HepG2 (cell line): Measurements from ENCODE around the gene TM4SF5. TPM values are rescaled to one million over a fixed set of nuclear protein-coding genes. Genes with fewer than 3 reads are reported as not detected.

ENCODE experiments used
- AGO2 ChIP-seq: fragments of 200-400 bp; formaldehyde crosslinking; optimal IDR thresholded peaks from 2 replicates; pipeline ENCODE3; 2017; ENCODE audit warnings: mild to moderate bottlenecking, low read depth, low read length, moderate library complexity
- CBX5 ChIP-seq: sonication (generic); formaldehyde crosslinking; IDR thresholded peaks from 2 replicates; pipeline ENCODE4 v1.4.0; 2020; ENCODE audit warnings: missing genetic modification reagents, borderline replicate concordance
- MBNL3 ChIP-seq: fragments of 250-450 bp; sonication (Bioruptor Pico); conservative IDR thresholded peaks from 2 replicates; pipeline ENCODE4 v1.8.0; 2022; ENCODE audit warnings: mild to moderate bottlenecking, inconsistent platforms
- MXD4 ChIP-seq: IDR thresholded peaks from 2 replicates; pipeline ENCODE4 v1.6.1; 2016; ENCODE audit warnings: mild to moderate bottlenecking, missing biosample characterization, missing genetic modification reagents
- MYC ChIP-seq: sonication (generic); formaldehyde crosslinking; IDR thresholded peaks from 2 replicates; pipeline ENCODE4 v1.9.0; 2021; ENCODE audit warnings: missing genetic modification reagents, borderline replicate concordance
- PPARG ChIP-seq: conservative IDR thresholded peaks from 2 replicates; pipeline ENCODE4 v1.6.1; 2016; ENCODE audit warnings: missing biosample characterization, missing genetic modification reagents
- SMARCE1 ChIP-seq: fragments of 450-650 bp; IDR thresholded peaks from 2 replicates; pipeline ENCODE4 v1.6.1; 2017; ENCODE audit warnings: borderline replicate concordance
- SP5 ChIP-seq: IDR thresholded peaks from 2 replicates; pipeline ENCODE4 v1.6.1; 2016; ENCODE audit warnings: low read depth, borderline replicate concordance
- TCF7 ChIP-seq: sonication (generic); IDR thresholded peaks from 2 replicates; pipeline ENCODE4 v1.6.1; 2016; ENCODE audit warnings: antibody characterized with exemption, low read depth
- ZBTB20 ChIP-seq: sonication (generic); formaldehyde crosslinking; IDR thresholded peaks from 2 replicates; pipeline ENCODE4 v1.8.1; 2023; ENCODE audit warnings: missing genetic modification reagents, low read depth, mild to moderate bottlenecking, borderline replicate concordance
- ZFP41 ChIP-seq: sonication (generic); formaldehyde crosslinking; IDR thresholded peaks from 2 replicates; pipeline ENCODE4 v1.4.0; 2020; ENCODE audit warnings: mild to moderate bottlenecking, missing genetic modification reagents, borderline replicate concordance
- ZFP82 ChIP-seq: sonication (generic); formaldehyde crosslinking; IDR thresholded peaks from 2 replicates; pipeline ENCODE4 v1.5.1; 2020; ENCODE audit warnings: mild to moderate bottlenecking, missing genetic modification reagents, borderline replicate concordance
- ZNF34 ChIP-seq: sonication (generic); formaldehyde crosslinking; IDR thresholded peaks from 2 replicates; pipeline ENCODE4 v1.4.0; 2020; ENCODE audit warnings: mild to moderate bottlenecking, missing genetic modification reagents, borderline replicate concordance
- ZNF678 ChIP-seq: sonication (generic); formaldehyde crosslinking; IDR thresholded peaks from 2 replicates; pipeline ENCODE4 v1.4.0; 2020; ENCODE audit warnings: mild to moderate bottlenecking, missing genetic modification reagents
- ZNF773 ChIP-seq: sonication (generic); formaldehyde crosslinking; IDR thresholded peaks from 2 replicates; pipeline ENCODE4 v1.4.0; 2020; ENCODE audit warnings: missing genetic modification reagents, borderline replicate concordance
- polyA plus RNA-seq, 8 experiments: library from polyadenylated mRNA; depleted of rRNA in 3 of 8; stranded (reverse) in 7 of 8; unstranded in 1 of 8; fragments of >200 nt; fragmentation: Illumina TruSeq in 4 of 8; extraction: Trizol in 4 of 8; gene quantifications; 2 replicates each; pipeline versions ENCODE4 v1.2.1 to v1.2.3, GENCODE V29; 2011 to 2016; ENCODE audit warnings: low read depth in 4 of 8, missing spikeins in 1 of 8, mixed read lengths in 1 of 8; ENCODE audit not compliant: insufficient read depth in 1 of 8
- total RNA-seq, 5 experiments: library from RNA; depleted of rRNA; stranded (reverse); fragments of >200 nt; fragmentation: Illumina TruSeq; extraction: Trizol; gene quantifications; 2 replicates each; pipeline ENCODE4 v1.2.3, GENCODE V29; 2016; ENCODE audit warnings: low read depth in 1 of 5
- TF ChIP-seq, protein P1 (sequence below): sonication (generic); formaldehyde crosslinking; IDR thresholded peaks from 2 replicates; pipeline ENCODE4 v1.4.0; 2020; ENCODE audit warnings: mild to moderate bottlenecking, missing genetic modification reagents, borderline replicate concordance
- TF ChIP-seq, protein P2 (sequence below): sonication (generic); formaldehyde crosslinking; IDR thresholded peaks from 2 replicates; pipeline ENCODE4 v1.8.0; 2022; ENCODE audit warnings: missing genetic modification reagents, mild to moderate bottlenecking, moderate library complexity, borderline replicate concordance
- TF ChIP-seq, protein P3 (sequence below): sonication (generic); formaldehyde crosslinking; IDR thresholded peaks from 2 replicates; pipeline ENCODE4 v1.4.0; 2020; ENCODE audit warnings: mild to moderate bottlenecking, missing genetic modification reagents
- TF ChIP-seq, protein P4 (sequence below): sonication (generic); formaldehyde crosslinking; conservative IDR thresholded peaks from 2 replicates; pipeline ENCODE4 v1.8.0; 2022; ENCODE audit warnings: mild to moderate bottlenecking, moderate library complexity, missing genetic modification reagents

Gene TM4SF5
- total and polyA plus RNA-seq, 2 of the 13 experiments (the other 11 are each of a cell fraction or from before 2014, with no cell fraction given), result 30.1 to 126 TPM

DNA sequence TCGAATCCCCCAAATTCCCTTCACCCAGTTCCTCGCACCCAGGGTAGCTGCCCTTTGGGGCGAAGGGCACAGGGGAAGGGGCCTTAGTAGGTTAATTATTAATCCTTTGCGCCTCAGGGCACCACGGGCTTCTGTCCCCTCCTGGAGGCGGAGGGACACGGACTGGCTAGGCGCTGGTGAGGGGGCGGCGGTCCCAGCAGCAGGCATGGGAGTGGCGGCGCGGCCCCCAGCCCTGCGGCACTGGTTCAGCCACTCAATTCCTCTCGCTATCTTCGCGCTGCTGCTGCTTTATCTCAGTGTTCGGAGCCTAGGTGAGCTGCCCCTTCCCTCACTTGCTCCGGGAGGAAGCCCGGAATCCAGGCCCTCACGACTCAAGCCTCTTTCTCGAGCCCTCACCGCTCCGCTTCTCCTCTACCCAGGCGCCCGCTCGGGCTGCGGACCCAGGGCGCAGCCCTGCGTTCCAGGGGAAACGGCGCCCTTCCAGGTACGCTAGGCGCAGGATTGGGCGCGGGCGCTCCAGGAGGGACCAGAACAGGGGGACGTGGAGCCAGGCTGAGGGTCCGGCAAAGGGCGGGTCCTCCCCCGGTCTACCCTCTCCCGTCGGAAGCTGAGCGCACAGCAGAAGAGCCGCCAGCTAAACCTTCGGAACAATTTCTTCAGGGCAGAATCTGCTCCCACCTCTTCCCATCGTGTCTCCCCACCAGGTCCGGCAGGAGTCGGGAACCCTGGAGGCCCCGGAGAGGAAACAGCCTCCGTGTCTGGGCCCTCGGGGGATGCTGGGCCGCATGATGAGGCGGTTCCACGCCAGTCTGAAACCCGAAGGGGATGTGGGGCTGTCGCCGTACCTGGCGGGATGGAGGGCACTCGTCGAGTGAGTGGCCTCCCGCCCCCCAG lies 17.4 kb downstream of the TM4SF5 start, which contains the start of gene GLTPD2 (continued):
- TF ChIP-seq MBNL3 (CRISPR knock-in tag), result no peak
- peak; percentile 44; the same call in 1 of the 2 replicates for TF ChIP-seq CBX5 (CRISPR knock-in tag)
- TF ChIP-seq SMARCE1, result no peak
- TF ChIP-seq ZFP82, result no peak; the same call in 1 of the 2 replicates
- TF ChIP-seq, protein P1, sequence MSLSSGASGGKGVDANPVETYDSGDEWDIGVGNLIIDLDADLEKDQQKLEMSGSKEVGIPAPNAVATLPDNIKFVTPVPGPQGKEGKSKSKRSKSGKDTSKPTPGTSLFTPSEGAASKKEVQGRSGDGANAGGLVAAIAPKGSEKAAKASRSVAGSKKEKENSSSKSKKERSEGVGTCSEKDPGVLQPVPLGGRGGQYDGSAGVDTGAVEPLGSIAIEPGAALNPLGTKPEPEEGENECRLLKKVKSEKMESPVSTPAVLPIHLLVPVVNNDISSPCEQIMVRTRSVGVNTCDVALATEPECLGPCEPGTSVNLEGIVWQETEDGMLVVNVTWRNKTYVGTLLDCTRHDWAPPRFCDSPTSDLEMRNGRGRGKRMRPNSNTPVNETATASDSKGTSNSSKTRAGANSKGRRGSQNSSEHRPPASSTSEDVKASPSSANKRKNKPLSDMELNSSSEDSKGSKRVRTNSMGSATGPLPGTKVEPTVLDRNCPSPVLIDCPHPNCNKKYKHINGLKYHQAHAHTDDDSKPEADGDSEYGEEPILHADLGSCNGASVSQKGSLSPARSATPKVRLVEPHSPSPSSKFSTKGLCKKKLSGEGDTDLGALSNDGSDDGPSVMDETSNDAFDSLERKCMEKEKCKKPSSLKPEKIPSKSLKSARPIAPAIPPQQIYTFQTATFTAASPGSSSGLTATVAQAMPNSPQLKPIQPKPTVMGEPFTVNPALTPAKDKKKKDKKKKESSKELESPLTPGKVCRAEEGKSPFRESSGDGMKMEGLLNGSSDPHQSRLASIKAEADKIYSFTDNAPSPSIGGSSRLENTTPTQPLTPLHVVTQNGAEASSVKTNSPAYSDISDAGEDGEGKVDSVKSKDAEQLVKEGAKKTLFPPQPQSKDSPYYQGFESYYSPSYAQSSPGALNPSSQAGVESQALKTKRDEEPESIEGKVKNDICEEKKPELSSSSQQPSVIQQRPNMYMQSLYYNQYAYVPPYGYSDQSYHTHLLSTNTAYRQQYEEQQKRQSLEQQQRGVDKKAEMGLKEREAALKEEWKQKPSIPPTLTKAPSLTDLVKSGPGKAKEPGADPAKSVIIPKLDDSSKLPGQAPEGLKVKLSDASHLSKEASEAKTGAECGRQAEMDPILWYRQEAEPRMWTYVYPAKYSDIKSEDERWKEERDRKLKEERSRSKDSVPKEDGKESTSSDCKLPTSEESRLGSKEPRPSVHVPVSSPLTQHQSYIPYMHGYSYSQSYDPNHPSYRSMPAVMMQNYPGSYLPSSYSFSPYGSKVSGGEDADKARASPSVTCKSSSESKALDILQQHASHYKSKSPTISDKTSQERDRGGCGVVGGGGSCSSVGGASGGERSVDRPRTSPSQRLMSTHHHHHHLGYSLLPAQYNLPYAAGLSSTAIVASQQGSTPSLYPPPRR (CRISPR knock-in tag), result peak; percentile 57; the same call in 1 of the 2 replicates
- TF ChIP-seq, protein P2, sequence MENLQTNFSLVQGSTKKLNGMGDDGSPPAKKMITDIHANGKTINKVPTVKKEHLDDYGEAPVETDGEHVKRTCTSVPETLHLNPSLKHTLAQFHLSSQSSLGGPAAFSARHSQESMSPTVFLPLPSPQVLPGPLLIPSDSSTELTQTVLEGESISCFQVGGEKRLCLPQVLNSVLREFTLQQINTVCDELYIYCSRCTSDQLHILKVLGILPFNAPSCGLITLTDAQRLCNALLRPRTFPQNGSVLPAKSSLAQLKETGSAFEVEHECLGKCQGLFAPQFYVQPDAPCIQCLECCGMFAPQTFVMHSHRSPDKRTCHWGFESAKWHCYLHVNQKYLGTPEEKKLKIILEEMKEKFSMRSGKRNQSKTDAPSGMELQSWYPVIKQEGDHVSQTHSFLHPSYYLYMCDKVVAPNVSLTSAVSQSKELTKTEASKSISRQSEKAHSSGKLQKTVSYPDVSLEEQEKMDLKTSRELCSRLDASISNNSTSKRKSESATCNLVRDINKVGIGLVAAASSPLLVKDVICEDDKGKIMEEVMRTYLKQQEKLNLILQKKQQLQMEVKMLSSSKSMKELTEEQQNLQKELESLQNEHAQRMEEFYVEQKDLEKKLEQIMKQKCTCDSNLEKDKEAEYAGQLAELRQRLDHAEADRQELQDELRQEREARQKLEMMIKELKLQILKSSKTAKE, result peak; percentile 40; the same call in 1 of the 2 replicates
- no peak for TF ChIP-seq ZNF34
- peak; percentile 92 for TF ChIP-seq AGO2
- TF ChIP-seq MXD4, result no peak
- no peak for TF ChIP-seq ZNF678
- no peak for TF ChIP-seq ZFP41 (CRISPR knock-in tag)
- TF ChIP-seq ZBTB20 (CRISPR knock-in tag), result 0 out of 2 replicates have a peak, but pooled peaks have one; percentile 64
- no peak for TF ChIP-seq TCF7
- TF ChIP-seq, protein P3, sequence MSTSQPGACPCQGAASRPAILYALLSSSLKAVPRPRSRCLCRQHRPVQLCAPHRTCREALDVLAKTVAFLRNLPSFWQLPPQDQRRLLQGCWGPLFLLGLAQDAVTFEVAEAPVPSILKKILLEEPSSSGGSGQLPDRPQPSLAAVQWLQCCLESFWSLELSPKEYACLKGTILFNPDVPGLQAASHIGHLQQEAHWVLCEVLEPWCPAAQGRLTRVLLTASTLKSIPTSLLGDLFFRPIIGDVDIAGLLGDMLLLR (CRISPR knock-in tag), result no peak
- TF ChIP-seq MYC, result no peak; the same call in 1 of the 2 replicates
- TF ChIP-seq PPARG (CRISPR knock-in tag), result peak; percentile 97
- TF ChIP-seq SP5, result peak; percentile 59; the same call in 1 of the 2 replicates
- TF ChIP-seq, protein P4, sequence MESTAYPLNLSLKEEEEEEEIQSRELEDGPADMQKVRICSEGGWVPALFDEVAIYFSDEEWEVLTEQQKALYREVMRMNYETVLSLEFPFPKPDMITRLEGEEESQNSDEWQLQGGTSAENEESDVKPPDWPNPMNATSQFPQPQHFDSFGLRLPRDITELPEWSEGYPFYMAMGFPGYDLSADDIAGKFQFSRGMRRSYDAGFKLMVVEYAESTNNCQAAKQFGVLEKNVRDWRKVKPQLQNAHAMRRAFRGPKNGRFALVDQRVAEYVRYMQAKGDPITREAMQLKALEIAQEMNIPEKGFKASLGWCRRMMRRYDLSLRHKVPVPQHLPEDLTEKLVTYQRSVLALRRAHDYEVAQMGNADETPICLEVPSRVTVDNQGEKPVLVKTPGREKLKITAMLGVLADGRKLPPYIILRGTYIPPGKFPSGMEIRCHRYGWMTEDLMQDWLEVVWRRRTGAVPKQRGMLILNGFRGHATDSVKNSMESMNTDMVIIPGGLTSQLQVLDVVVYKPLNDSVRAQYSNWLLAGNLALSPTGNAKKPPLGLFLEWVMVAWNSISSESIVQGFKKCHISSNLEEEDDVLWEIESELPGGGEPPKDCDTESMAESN (CRISPR knock-in tag), result peak; percentile 61; the same call in 1 of the 2 replicates
- no peak for TF ChIP-seq ZNF773
